Lung (tissue), 12 donors: ENCODE data around the gene PPP2R1A. TPM values are rescaled to one million over a fixed set of nuclear protein-coding genes. Genes with fewer than 3 reads are reported as not detected.

Source experiments
- ATAC-seq: fragments of 200-7000 bp; cut with Tn5 transposase; one replicate; pipeline ENCODE4 v1.9.1; 2020; ENCODE audit warnings: moderate number of reproducible peaks; ENCODE audit not compliant: insufficient read depth, low FRiP score
- DNase-seq, 3 donors: peaks; one replicate each; pipeline ENCODE4 v3.0.0-alpha.2; 2013 to 2017
- H3K27ac ChIP-seq, 2 donors: one replicate each; pipeline ENCODE4 v1.5.1; 2013; ENCODE audit warnings: mild to moderate bottlenecking in 2 of 2, moderate library complexity in 2 of 2, control low read depth in 1 of 2, inconsistent platforms in 1 of 2, low read depth in 1 of 2, low read length in 1 of 2
- H3K27me3 ChIP-seq, 3 donors: one replicate each; pipeline ENCODE4 v1.5.1; 2013; ENCODE audit warnings: low read length in 2 of 3; ENCODE audit not compliant: control insufficient read depth in 3 of 3, insufficient read depth in 3 of 3
- H3K36me3 ChIP-seq, 4 donors: one replicate each; pipeline ENCODE4 v1.5.1; 2013; ENCODE audit warnings: low read length in 4 of 4, mild to moderate bottlenecking in 1 of 4, moderate library complexity in 1 of 4; ENCODE audit not compliant: control insufficient read depth in 4 of 4, insufficient read depth in 4 of 4
- H3K4me1 ChIP-seq, 5 donors: one replicate each; pipeline ENCODE4 v1.5.1; 2013; ENCODE audit warnings: low read length in 5 of 5, mild to moderate bottlenecking in 2 of 5, moderate library complexity in 1 of 5; ENCODE audit not compliant: control insufficient read depth in 5 of 5, insufficient read depth in 5 of 5
- H3K4me3 ChIP-seq: one replicate; pipeline ENCODE4 v1.5.1; 2013; ENCODE audit warnings: mild to moderate bottlenecking, control low read depth, moderate library complexity
- H3K9ac ChIP-seq, 2 donors: one replicate each; pipeline ENCODE4 v1.5.1; 2013; ENCODE audit warnings: low read length in 2 of 2, control low read depth in 1 of 2; ENCODE audit not compliant: insufficient read depth in 1 of 2
- H3K9me3 ChIP-seq, 4 donors: one replicate each; pipeline ENCODE4 v1.5.1; 2013; ENCODE audit warnings: low read length in 3 of 4, mild to moderate bottlenecking in 1 of 4, moderate library complexity in 1 of 4; ENCODE audit not compliant: control insufficient read depth in 4 of 4, insufficient read depth in 3 of 4
- WGBS, 2 donors: extraction: QIAGEN DNeasy Blood & Tissue Kit; methylation state at CpG; one replicate each; pipeline ENCODE4 v1.1.7; 2013; 5-methylcytosine and 5-hydroxymethylcytosine counted together
- polyA plus RNA-seq, 2 donors: library from polyadenylated mRNA; stranded (reverse); fragments of 200-250 nt; gene quantifications; one replicate each; pipeline ENCODE4 v1.2.1, GENCODE V29; 2013
- total RNA-seq, 2 donors: library from RNA; depleted of rRNA in 1 of 2; stranded (reverse); fragments of >200 nt in 1 of 2; gene quantifications; one replicate each; pipeline ENCODE4 v1.2.1, GENCODE V29; 2014 to 2021
- TF ChIP-seq, protein P1 (sequence below): IDR thresholded peaks from 2 replicates; pipeline ENCODE4 v1.5.1; 2012; ENCODE audit warnings: mild to moderate bottlenecking; ENCODE audit errors: control extremely low read depth, extremely low read depth
- donor health status: control.
- donor health status: control.
- donor health status: Bipolar disorder and iron deficiency.
- donor health status: healthy.
- donor health status: DM: yes; HTN: yes; CAD: no.

PPP2R1A gene
- total and polyA plus RNA-seq, 4 donors = 117 to 250 (median 169) TPM

- Histone ChIP-seq H3K4me3 (no peak overlapping the region), H3K4me1 (peaks cover 2 to 8% (median 6%) of the 10 kb centered on the region in 5 donors), H3K9me3 (no peaks in the 10 kb centered on the region), H3K9ac (no peak overlapping the region), H3K36me3 (no peaks in the 10 kb centered on the region), H3K27me3 (no peaks in the 10 kb centered on the region), H3K27ac (no peak overlapping the region)
- TF ChIP-seq, protein P1, sequence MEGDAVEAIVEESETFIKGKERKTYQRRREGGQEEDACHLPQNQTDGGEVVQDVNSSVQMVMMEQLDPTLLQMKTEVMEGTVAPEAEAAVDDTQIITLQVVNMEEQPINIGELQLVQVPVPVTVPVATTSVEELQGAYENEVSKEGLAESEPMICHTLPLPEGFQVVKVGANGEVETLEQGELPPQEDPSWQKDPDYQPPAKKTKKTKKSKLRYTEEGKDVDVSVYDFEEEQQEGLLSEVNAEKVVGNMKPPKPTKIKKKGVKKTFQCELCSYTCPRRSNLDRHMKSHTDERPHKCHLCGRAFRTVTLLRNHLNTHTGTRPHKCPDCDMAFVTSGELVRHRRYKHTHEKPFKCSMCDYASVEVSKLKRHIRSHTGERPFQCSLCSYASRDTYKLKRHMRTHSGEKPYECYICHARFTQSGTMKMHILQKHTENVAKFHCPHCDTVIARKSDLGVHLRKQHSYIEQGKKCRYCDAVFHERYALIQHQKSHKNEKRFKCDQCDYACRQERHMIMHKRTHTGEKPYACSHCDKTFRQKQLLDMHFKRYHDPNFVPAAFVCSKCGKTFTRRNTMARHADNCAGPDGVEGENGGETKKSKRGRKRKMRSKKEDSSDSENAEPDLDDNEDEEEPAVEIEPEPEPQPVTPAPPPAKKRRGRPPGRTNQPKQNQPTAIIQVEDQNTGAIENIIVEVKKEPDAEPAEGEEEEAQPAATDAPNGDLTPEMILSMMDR = no peak
- ATAC-seq (no peak), DNase-seq (peak in 1 of 3 donors; percentile 15)
- WGBS, 2 donors = 70 to 75% methylated on average over 10 of the region's 10 CpGs
These were observed 13.3 kb upstream of the PPP2R1A start for GRCh38 chr19:52176574-52176973.

DNA sequence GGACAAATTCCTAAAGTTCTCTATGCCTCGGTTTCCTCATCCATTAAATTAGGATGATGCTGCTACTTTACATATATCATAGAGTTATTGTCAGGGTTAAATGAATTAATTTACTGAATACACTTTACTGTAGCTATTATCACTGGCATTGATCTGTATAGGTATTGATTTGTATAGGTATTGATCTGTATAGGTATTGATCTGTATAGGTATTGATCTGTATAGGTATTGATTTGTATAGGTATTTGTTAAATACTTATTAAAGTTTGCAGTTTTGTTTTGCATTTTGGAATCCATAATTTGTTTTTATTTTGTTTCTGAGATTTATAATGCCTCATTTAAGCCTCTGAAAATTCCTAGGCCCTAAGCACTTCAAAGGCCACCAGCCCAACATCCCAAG, 2.4 kb upstream of the PPP2R1A start:
- Histone ChIP-seq H3K9ac (no peak overlapping the region), H3K9me3 (peaks cover 0 to 2% (median 0%) of the 10 kb centered on the region in 4 donors), H3K27ac (no peak overlapping the region), H3K36me3 (peaks cover 0 to 5% (median 0%) of the 10 kb centered on the region in 4 donors), H3K27me3 (no peaks in the 10 kb centered on the region), H3K4me1 (peaks cover 1 to 25% (median 9%) of the 10 kb centered on the region in 5 donors), H3K4me3 (no peak overlapping the region)
- TF ChIP-seq, protein P1 = no peak
- DNase-seq = no peak
- WGBS, 2 donors = 97 to 100% methylated on average over 1 of the region's 1 CpG
- ATAC-seq = no peak

- 6% methylated on average over 32 of the region's 32 CpGs for WGBS, 2 donors
- peak overlapping the region; percentile 80 to 87 for H3K27ac ChIP-seq
- peak overlapping the region; percentile 59 to 95 for H3K9ac ChIP-seq
- ATAC-seq = no peak
- no peak for DNase-seq
- TF ChIP-seq, protein P1 = no peak
- peak overlapping the region; percentile 37 for H3K4me3 ChIP-seq
- peaks cover 0 to 5% (median 4%) of the 10 kb centered on the region in 4 donors for H3K36me3 ChIP-seq
- peaks cover 0 to under 1% (median 0%) of the 10 kb centered on the region in 4 donors for H3K9me3 ChIP-seq
- peaks cover 2 to 25% (median 9%) of the 10 kb centered on the region in 5 donors for H3K4me1 ChIP-seq
- H3K27me3 ChIP-seq = no peaks in the 10 kb centered on the region
These were observed 774 bp upstream of the PPP2R1A start for GRCh38 chr19:52188822-52189734.
